ENCODE measurements around the gene MIF4GD. TPM values are rescaled to one million over a fixed set of nuclear protein-coding genes. Genes with fewer than 3 reads are reported as not detected.

Gene MIF4GD
- total RNA-seq, 1 donor from 2014 or later, result 5.0 TPM

Other genes starting within 250 kb of the MIF4GD start
- 238 and 239 TPM in 2 replicates for gene ATP5PD, start 224.3 kb downstream of the MIF4GD start, total RNA-seq
- gene KCTD2, start 224.0 kb downstream of the MIF4GD start, total RNA-seq, result 17.1 and 18.6 TPM in 2 replicates
- 7.1 and 10.6 TPM in 2 replicates for gene SLC16A5, start 183.3 kb downstream of the MIF4GD start, total RNA-seq
- 11.5 and 11.9 TPM in 2 replicates for gene ARMC7, start 161.3 kb downstream of the MIF4GD start, total RNA-seq
- 23.7 and 29.5 TPM in 2 replicates for gene NT5C, start 139.5 kb downstream of the MIF4GD start, total RNA-seq
- gene JPT1, start 116.7 kb downstream of the MIF4GD start, total RNA-seq, result 232 and 282 TPM in 2 replicates
- gene SUMO2, start 88.3 kb downstream of the MIF4GD start, total RNA-seq, result 413 and 449 TPM in 2 replicates
- 37.3 and 44.3 TPM in 2 replicates for gene NUP85, start 65.6 kb downstream of the MIF4GD start, total RNA-seq
- gene GGA3, start 9.6 kb downstream of the MIF4GD start, total RNA-seq, result 25.3 and 28.5 TPM in 2 replicates
- gene MRPS7, start 9.4 kb downstream of the MIF4GD start, total RNA-seq, result 50.0 and 55.0 TPM in 2 replicates
- 8.8 and 12.8 TPM in 2 replicates for gene SLC25A19, start 18.2 kb upstream of the MIF4GD start, total RNA-seq
- gene GRB2, start 134.4 kb upstream of the MIF4GD start, total RNA-seq, result 152 and 168 TPM in 2 replicates
- 52.4 and 54.5 TPM in 2 replicates for gene TMEM94, start 185.4 kb upstream of the MIF4GD start, total RNA-seq
- 16.9 and 22.8 TPM in 2 replicates for gene CASKIN2, start 244.3 kb upstream of the MIF4GD start, total RNA-seq
- 15.1 and 16.5 TPM in 2 replicates for gene TSEN54, start 245.3 kb upstream of the MIF4GD start, total RNA-seq